H1 (cell line): ENCODE data around the gene VSIR. TPM values are rescaled to one million over a fixed set of nuclear protein-coding genes. Genes with fewer than 3 reads are reported as not detected.

ENCODE experiments used
- CTCF ChIA-PET: fragments of 300-600 bp; sonication (Branson Sonifier 250); formaldehyde crosslinking; loops from one replicate; lab custom pipeline; 2021; ENCODE audit not compliant: partially characterized antibody; lab: Charles Lee
- POLR2A ChIA-PET: fragments of 300-600 bp; sonication (Branson Sonifier 250); formaldehyde crosslinking; loops from one replicate; lab custom pipeline; 2021; ENCODE audit warnings: inconsistent platforms; ENCODE audit not compliant: partially characterized antibody; lab: Charles Lee
- DNase-seq, 2 experiments: peaks; one replicate each; pipeline versions ENCODE4 v3.0.0 to v3.0.0-alpha.2; 2010 to 2022; ENCODE audit warnings: low spot score in 2 of 2, low read depth in 1 of 2, mixed read lengths in 1 of 2
- FAIRE-seq: peaks from 2 replicates; lab custom pipeline; 2011; peaks lifted over from hg19 to GRCh38; lab: Jason Lieb, UNC
- H2AFZ ChIP-seq: 2 replicates; pipeline ENCODE4 v1.8.1; 2012; ENCODE audit warnings: low read length, inconsistent platforms
- H2AK5ac ChIP-seq: 2 replicates; pipeline ENCODE4 v1.6.1; 2013; ENCODE audit warnings: low read depth, low read length
- H2BK120ac ChIP-seq: replicated peaks from 2 replicates; pipeline ENCODE3; 2013; ENCODE audit warnings: low read depth, low read length, inconsistent platforms
- H2BK12ac ChIP-seq: 2 replicates; pipeline ENCODE4 v1.6.1; 2013; ENCODE audit warnings: low read depth, low read length
- H2BK15ac ChIP-seq: 2 replicates; pipeline ENCODE4 v1.6.1; 2013; ENCODE audit warnings: low read length
- H2BK20ac ChIP-seq: 2 replicates; pipeline ENCODE4 v1.6.1; 2013; ENCODE audit warnings: low read length
- H2BK5ac ChIP-seq: 2 replicates; pipeline ENCODE4 v1.6.1; 2013; ENCODE audit warnings: low read depth, low read length
- H3K14ac ChIP-seq: 2 replicates; pipeline ENCODE4 v1.6.1; 2013; ENCODE audit warnings: inconsistent platforms; ENCODE audit not compliant: insufficient read length
- H3K18ac ChIP-seq: 2 replicates; pipeline ENCODE4 v1.6.1; 2013; ENCODE audit warnings: low read length; ENCODE audit errors: extremely low read depth
- H3K23ac ChIP-seq: 2 replicates; pipeline ENCODE4 v1.6.1; 2013; ENCODE audit warnings: inconsistent platforms; ENCODE audit not compliant: insufficient read length
- H3K23me2 ChIP-seq: 2 replicates; pipeline ENCODE4 v1.6.1; 2013; ENCODE audit warnings: low read depth, low read length
- H3K27ac ChIP-seq: 2 replicates; pipeline ENCODE4 v1.6.1; 2011; ENCODE audit warnings: low read depth, low read length, inconsistent platforms
- H3K27me3 ChIP-seq, 4 experiments: replicated peaks in 1 of 4; 1 replicate in 1 of 4; 2 replicates in 3 of 4; pipeline versions ENCODE4 v1.6.1 to v1.8.1; 2011 to 2013; ENCODE audit warnings: low read length in 3 of 4, mild to moderate bottlenecking in 3 of 4, inconsistent platforms in 2 of 4, mixed read lengths in 2 of 4, moderate library complexity in 1 of 4; ENCODE audit not compliant: control insufficient read depth in 3 of 4, insufficient read depth in 3 of 4; ENCODE audit errors: extremely low read depth in 1 of 4
- H3K36me3 ChIP-seq, 4 experiments: 2 replicates each; pipeline versions ENCODE4 v1.6.1 to v1.8.1; 2011 to 2013; ENCODE audit warnings: mild to moderate bottlenecking in 4 of 4, low read length in 3 of 4, moderate library complexity in 2 of 4, control low read depth in 1 of 4, inconsistent platforms in 1 of 4; ENCODE audit not compliant: insufficient read depth in 4 of 4, control insufficient read depth in 2 of 4
- H3K4ac ChIP-seq: replicated peaks from 2 replicates; pipeline ENCODE3; 2013; ENCODE audit warnings: low read length, low read depth, mixed read lengths, inconsistent platforms; ENCODE audit not compliant: insufficient read length
- H3K4me1 ChIP-seq, 4 experiments: replicated peaks in 1 of 4; 1 replicate in 1 of 4; 2 replicates in 3 of 4; pipeline versions ENCODE4 v1.6.1 to v1.8.1; 2011 to 2013; ENCODE audit warnings: low read length in 3 of 4, inconsistent platforms in 2 of 4, mixed read lengths in 1 of 4; ENCODE audit not compliant: insufficient read depth in 4 of 4, control insufficient read depth in 3 of 4
- H3K4me2 ChIP-seq, 2 experiments: 2 replicates each; pipeline versions ENCODE4 v1.6.1 to v1.8.1; 2011 to 2013; ENCODE audit warnings: low read depth in 2 of 2, low read length in 2 of 2, control low read depth in 1 of 2, inconsistent platforms in 1 of 2, mild to moderate bottlenecking in 1 of 2; ENCODE audit not compliant: insufficient read depth in 1 of 2
- H3K4me3 ChIP-seq, 4 experiments: fragments of 200-600, 300-600 bp in 1 of 4; sonication (generic), shearing (Covaris generic), sonication (Bioruptor Twin) in 1 of 4; 2 replicates each; pipeline versions ENCODE4 v1.5.1 to v1.8.1; 2011 to 2016; ENCODE audit warnings: low read length in 4 of 4, low read depth in 3 of 4, control low read depth in 2 of 4, inconsistent platforms in 2 of 4, mild to moderate bottlenecking in 2 of 4, mixed read lengths in 1 of 4, moderate library complexity in 1 of 4; ENCODE audit not compliant: insufficient read depth in 2 of 4; ENCODE audit errors: extremely low read depth in 1 of 4
- H3K56ac ChIP-seq: replicated peaks from 2 replicates; pipeline ENCODE3; 2013; ENCODE audit warnings: low read depth, mild to moderate bottlenecking, mixed read lengths, low read length, inconsistent platforms; ENCODE audit not compliant: insufficient read length
- H3K79me1 ChIP-seq: 2 replicates; pipeline ENCODE4 v1.6.1; 2013; ENCODE audit warnings: low read depth, low read length, control low read depth
- H3K79me2 ChIP-seq, 2 experiments: 2 replicates each; pipeline versions ENCODE4 v1.6.1 to v1.8.1; 2012 to 2013; ENCODE audit warnings: low read length in 2 of 2, mild to moderate bottlenecking in 2 of 2, inconsistent platforms in 1 of 2; ENCODE audit not compliant: insufficient read depth in 2 of 2, control insufficient read depth in 1 of 2
- H3K9ac ChIP-seq, 4 experiments: replicated peaks in 1 of 4; 1 replicate in 1 of 4; 2 replicates in 3 of 4; pipeline versions ENCODE4 v1.6.1 to v1.8.1; 2011 to 2013; ENCODE audit warnings: low read depth in 3 of 4, low read length in 3 of 4, control low read depth in 2 of 4, mild to moderate bottlenecking in 2 of 4, moderate library complexity in 2 of 4, inconsistent platforms in 1 of 4; ENCODE audit errors: extremely low read depth in 1 of 4
- H3K9me3 ChIP-seq, 2 experiments: 2 replicates each; pipeline versions ENCODE4 v1.6.1 to v1.8.1; 2012 to 2013; ENCODE audit warnings: mild to moderate bottlenecking in 2 of 2, moderate library complexity in 2 of 2, control low read depth in 1 of 2, inconsistent platforms in 1 of 2, low read depth in 1 of 2, low read length in 1 of 2, mixed read lengths in 1 of 2; ENCODE audit not compliant: insufficient read depth in 2 of 2
- H4K20me1 ChIP-seq, 2 experiments: replicated peaks in 1 of 2; 2 replicates each; pipeline versions ENCODE3 to v1.8.1; 2011 to 2013; ENCODE audit warnings: inconsistent platforms in 2 of 2, low read length in 2 of 2, mild to moderate bottlenecking in 1 of 2; ENCODE audit not compliant: insufficient read depth in 2 of 2, control insufficient read depth in 1 of 2
- H4K5ac ChIP-seq: 2 replicates; pipeline ENCODE4 v1.6.1; 2013; ENCODE audit warnings: low read length, low read depth, mixed read lengths, inconsistent platforms; ENCODE audit not compliant: insufficient read length
- H4K8ac ChIP-seq: 2 replicates; pipeline ENCODE4 v1.8.0; 2013; ENCODE audit warnings: mild to moderate bottlenecking, moderate library complexity, low read length, inconsistent platforms; ENCODE audit not compliant: insufficient read depth; ENCODE audit errors: extremely low read depth
- H4K91ac ChIP-seq: replicated peaks from 2 replicates; pipeline ENCODE3; 2013; ENCODE audit warnings: low read length, mixed read lengths, inconsistent platforms; ENCODE audit not compliant: insufficient read length
- CHD2 ChIP-seq: IDR thresholded peaks from 2 replicates; pipeline ENCODE4 v1.6.1; 2012; ENCODE audit warnings: low read length, improper control_type of control experiment
- E2F6 ChIP-seq: IDR thresholded peaks from 2 replicates; pipeline ENCODE4 v1.6.1; 2012; ENCODE audit warnings: inconsistent platforms
- KDM4A ChIP-seq: IDR thresholded peaks from one replicate; pipeline ENCODE4 v1.7.1; 2012; ENCODE audit warnings: low read depth, mild to moderate bottlenecking, moderate library complexity, low read length, inconsistent platforms; ENCODE audit not compliant: severe bottlenecking
- NANOG ChIP-seq: IDR thresholded peaks from 2 replicates; pipeline ENCODE4 v1.6.1; 2011; ENCODE audit warnings: low read length, low read depth, mild to moderate bottlenecking, inconsistent platforms; ENCODE audit not compliant: insufficient read depth, poor library complexity, severe bottlenecking
- PHF8 ChIP-seq: fragments of 200-600 bp; sonication (generic); conservative IDR thresholded peaks from 2 replicates; pipeline ENCODE4 v1.7.1; 2012; ENCODE audit warnings: low read depth, mild to moderate bottlenecking, inconsistent platforms, low read length, moderate library complexity
- POU5F1 ChIP-seq: IDR thresholded peaks from 2 replicates; pipeline ENCODE4 v1.6.1; 2011; ENCODE audit warnings: low read depth, mild to moderate bottlenecking, low read length, moderate library complexity
- RAD21 ChIP-seq, 2 experiments: IDR thresholded peaks in 1 of 2; conservative IDR thresholded peaks in 1 of 2; 2 replicates each; pipeline ENCODE4 v1.6.1; 2011; ENCODE audit warnings: low read depth in 2 of 2, low read length in 2 of 2, improper control_type of control experiment in 1 of 2, inconsistent platforms in 1 of 2, mild to moderate bottlenecking in 1 of 2, moderate library complexity in 1 of 2
- RNF2 ChIP-seq: fragments of 200-900, 300-1000 bp; sonication (generic); IDR thresholded peaks from 2 replicates; pipeline ENCODE4 v1.7.1; 2016; ENCODE audit warnings: borderline replicate concordance, low read depth, mild to moderate bottlenecking, antibody characterized with exemption, low read length; ENCODE audit not compliant: poor library complexity, severe bottlenecking; ENCODE audit errors: missing control alignments
- SRF ChIP-seq: IDR thresholded peaks from 2 replicates; pipeline ENCODE4 v1.6.1; 2011; ENCODE audit warnings: mild to moderate bottlenecking, low read depth, low read length, moderate library complexity
- WGBS, 2 experiments: shearing (Covaris generic) in 1 of 2; methylation state at CpG; one replicate each; pipeline versions ENCODE4 v1.1.6 to v1.1.7; 2013 to 2015; ENCODE audit warnings: low lambda C conversion rate in 2 of 2, mixed read lengths in 2 of 2, inconsistent platforms in 1 of 2, low coverage in 1 of 2, missing lambda C conversion rate in 1 of 2; ENCODE audit not compliant: insufficient replicate concordance in 2 of 2, insufficient coverage in 1 of 2, insufficient read length in 1 of 2; ENCODE audit errors: extremely low coverage in 1 of 2, missing lambda C conversion rate in 1 of 2; 5-methylcytosine and 5-hydroxymethylcytosine counted together
- polyA plus RNA-seq, 7 experiments: library from polyadenylated mRNA; depleted of rRNA in 3 of 7; stranded (reverse) in 5 of 7; unstranded in 2 of 7; fragments of >200 nt in 5 of 7; fragments of 200-250 nt in 2 of 7; gene quantifications; 1 replicate in 5 of 7; 2 replicates in 1 of 7; 4 replicates in 1 of 7; pipeline versions ENCODE4 v1.2.1 to v1.2.3, GENCODE V29; 2011 to 2013; ENCODE audit warnings: missing spikeins in 2 of 7, mixed read lengths in 2 of 7
- total RNA-seq: library from RNA; stranded (reverse); fragmentation: NEBNext Ultra II Directional; extraction: Animal tissue kit (Norgen Biotek cat#: 25700); gene quantifications from 2 replicates; pipeline ENCODE4 v1.2.1, GENCODE V29; 2021

Gene VSIR
- total and polyA plus RNA-seq, 2 of the 8 experiments (the other 6 are each of a cell fraction or from before 2014, with no cell fraction given) = 0.33 TPM; not detected in 1

GRCh38 chr10:71816421-71816851 lies 43.1 kb upstream of the VSIR start:
- no peak overlapping the region for H3K27ac ChIP-seq
- H2BK15ac ChIP-seq = no peak overlapping the region
- no peaks in the 10 kb centered on the region for H3K79me2 ChIP-seq
- H2BK120ac ChIP-seq = no peak overlapping the region
- no peaks in the 10 kb centered on the region for H3K9me3 ChIP-seq
- H4K91ac ChIP-seq = no peak overlapping the region
- no peak overlapping the region for H3K18ac ChIP-seq
- no peak overlapping the region for H2BK20ac ChIP-seq
- H3K14ac ChIP-seq = no peak overlapping the region
- no peak overlapping the region for H4K5ac ChIP-seq
- no peak overlapping the region for H2BK12ac ChIP-seq
- ChIA-PET CTCF (interaction anchor here (0.5 to 4.0 kb wide), 9 partner anchors 10 to 86 kb away, joined by 3 to 23 read pairs (median 4); no protein-coding TSS in a partner anchor), POLR2A (interaction anchor here (2.9 kb wide), 1 partner anchor 11 kb away, joined by 10 read pairs; no protein-coding TSS in a partner anchor)
- H3K27me3 ChIP-seq = no peaks in the 10 kb centered on the region
- H3K4me3 ChIP-seq = no peak overlapping the region
- no peak overlapping the region for H3K4ac ChIP-seq
- no peaks in the 10 kb centered on the region for H3K23me2 ChIP-seq
- no peak overlapping the region for H3K4me2 ChIP-seq
- no peak overlapping the region for H2AK5ac ChIP-seq
- peaks cover 4 to 8% of the 10 kb centered on the region in 2 experiments for H4K20me1 ChIP-seq
- H3K36me3 ChIP-seq = peaks cover 28 to 63% (median 55%) of the 10 kb centered on the region in 4 experiments
- no peak overlapping the region for H3K56ac ChIP-seq
- H3K79me1 ChIP-seq = no peaks in the 10 kb centered on the region
- H3K9ac ChIP-seq = no peak overlapping the region
- no peak overlapping the region for H2BK5ac ChIP-seq
- no peak for FAIRE-seq
- no peak overlapping the region for H4K8ac ChIP-seq
- H2AFZ ChIP-seq = no peak overlapping the region
- no peak for DNase-seq
- peaks cover 0 to 3% (median 0%) of the 10 kb centered on the region in 4 experiments; a peak in 1 of 7 replicates for H3K4me1 ChIP-seq
- no peak overlapping the region for H3K23ac ChIP-seq
- 97% methylated on average over 12 of the region's 12 CpGs; no CpG with 5 or more reads in 1 of the 2 experiments for WGBS, 2 experiments
- TF ChIP-seq RAD21 (IDR thresholded peaks at IDR 0.05 in 1 of 2, conservative IDR thresholded peaks at IDR 0.05 in 1 of 2; ENCODE audit: low read depth in 2 of 2, low read length in 2 of 2) (no peak), E2F6 (no peak), NANOG (no peak), SRF (no peak), POU5F1 (no peak), KDM4A (no peak), PHF8 (no peak), CHD2 (no peak), RNF2 (no peak)
